ENCODE results near the gene TRPM3.

- no peak for TF ChIP-seq POLR2AphosphoS5 (IDR thresholded peaks at IDR 0.05)
- TF ChIP-seq POLR2A (IDR thresholded peaks at IDR 0.05), result no peak
- no peak for TF ChIP-seq CTCF (IDR thresholded peaks at IDR 0.05)
Measured at GRCh38 chr9:70610287-70610644, 511.2 kb downstream of the TRPM3 start.
